ENCODE measurements around the gene AFF2.

Gene AFF2

DNA sequence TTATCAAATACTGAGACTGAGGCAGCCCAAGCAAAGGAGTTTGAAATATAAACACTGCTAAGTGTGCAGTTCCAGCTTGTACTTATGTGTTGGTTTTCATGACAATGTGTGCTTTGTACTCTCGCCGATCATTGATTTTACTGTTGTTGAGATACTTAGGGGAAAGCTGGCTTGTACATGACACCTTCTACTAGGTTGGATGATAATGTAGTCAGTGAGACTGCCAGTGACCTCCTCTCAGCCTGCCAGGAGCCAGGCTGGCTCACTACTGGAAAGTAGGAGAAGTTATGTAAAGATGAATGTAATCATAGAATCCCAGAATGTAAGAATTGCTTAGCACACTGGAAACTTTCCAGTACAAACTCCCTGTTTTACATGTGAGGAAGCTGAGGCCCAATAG is 132.0 kb downstream of the AFF2 start:
- Histone ChIP-seq H3K27ac (no peak overlapping the region), H3K4me3 (IDR thresholded peaks at IDR 0.05; ENCODE audit: insufficient read depth, low read depth, low read length) (no peak overlapping the region), H3K27me3 (ENCODE audit: insufficient read depth, low read depth) (no peaks in the 10 kb centered on the region), H3K4me1 (ENCODE audit: low read depth, poor library complexity, severe bottlenecking) (no peaks in the 10 kb centered on the region), H3K79me2 (ENCODE audit: insufficient read depth, low read depth) (no peaks in the 10 kb centered on the region), H2AFZ (ENCODE audit: low read depth) (no peak overlapping the region), H4K20me1 (ENCODE audit: insufficient read depth) (no peaks in the 10 kb centered on the region), H3K36me3 (ENCODE audit: insufficient read depth) (no peaks in the 10 kb centered on the region), H3K9ac (no peak overlapping the region), H3K4me2 (no peak overlapping the region)
- no peak for TF ChIP-seq CTCF (conservative IDR thresholded peaks at IDR 0.05; ENCODE audit: low read depth, low read length)

DNA sequence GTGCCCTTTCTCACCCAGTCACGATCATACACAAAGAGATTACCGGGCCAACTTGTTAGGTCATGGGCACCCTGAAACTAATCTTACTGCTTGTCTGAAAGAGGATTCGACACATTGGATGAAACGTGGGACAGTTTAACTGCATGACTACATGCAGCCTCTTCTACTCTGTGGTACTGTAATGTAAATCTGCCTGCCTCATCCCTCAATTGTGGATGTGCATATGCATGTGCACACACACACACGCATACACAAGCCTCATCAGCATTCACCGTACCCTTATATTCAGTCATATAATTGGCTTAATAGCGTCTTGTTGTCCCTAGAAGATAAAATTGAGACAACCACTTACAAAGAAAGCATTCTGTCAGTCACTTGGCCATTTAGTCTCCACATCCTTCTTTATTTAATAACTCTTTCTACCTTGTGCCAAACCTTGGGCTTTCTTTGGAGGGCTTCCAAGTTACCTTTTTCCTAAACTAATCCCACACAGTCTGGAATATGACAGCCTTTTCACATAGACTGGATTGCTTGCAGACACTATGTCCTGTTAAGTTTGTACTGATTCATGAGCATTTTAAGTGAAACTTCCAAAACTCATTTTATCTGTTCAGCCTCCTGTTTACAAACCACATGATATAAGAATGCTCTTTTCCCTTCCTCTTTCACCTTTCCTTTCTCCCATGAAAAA is 132.9 kb downstream of the AFF2 start:
- no peaks in the 10 kb centered on the region for H3K27me3 ChIP-seq (ENCODE audit: insufficient read depth, low read depth)
- no peak overlapping the region for H2AFZ ChIP-seq (ENCODE audit: low read depth)
- H3K9ac ChIP-seq, result no peak overlapping the region
- H3K36me3 ChIP-seq (ENCODE audit: insufficient read depth), result no peaks in the 10 kb centered on the region
- H3K4me3 ChIP-seq (IDR thresholded peaks at IDR 0.05; ENCODE audit: insufficient read depth, low read depth, low read length), result no peak overlapping the region
- H4K20me1 ChIP-seq (ENCODE audit: insufficient read depth), result no peaks in the 10 kb centered on the region
- no peak overlapping the region for H3K4me2 ChIP-seq
- no peaks in the 10 kb centered on the region for H3K4me1 ChIP-seq (ENCODE audit: low read depth, poor library complexity, severe bottlenecking)
- TF ChIP-seq CTCF (conservative IDR thresholded peaks at IDR 0.05; ENCODE audit: low read depth, low read length), result no peak
- no peak overlapping the region for H3K27ac ChIP-seq
- H3K79me2 ChIP-seq (ENCODE audit: insufficient read depth, low read depth), result no peaks in the 10 kb centered on the region

DNA sequence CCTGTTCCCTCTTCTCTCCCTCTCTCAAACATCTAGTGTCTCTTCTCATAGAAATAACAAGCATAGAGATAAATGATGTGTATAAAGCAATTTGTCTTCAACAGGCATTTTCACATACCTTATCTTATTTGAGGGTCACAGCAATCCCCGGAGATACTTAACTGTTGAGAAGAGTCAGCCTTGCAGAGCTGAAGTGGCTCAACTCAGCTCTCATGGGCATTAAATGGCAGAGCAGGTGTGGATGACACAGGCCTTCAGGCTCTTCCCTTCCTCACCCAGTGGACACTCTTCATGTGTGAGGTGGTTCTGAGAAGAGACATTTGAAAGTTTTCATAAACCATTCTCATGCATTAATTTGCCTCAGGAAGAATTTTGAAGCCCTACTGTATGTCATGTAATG is 134.2 kb downstream of the AFF2 start:
- Histone ChIP-seq H3K36me3 (ENCODE audit: insufficient read depth) (no peaks in the 10 kb centered on the region), H3K79me2 (ENCODE audit: insufficient read depth, low read depth) (no peaks in the 10 kb centered on the region), H2AFZ (ENCODE audit: low read depth) (no peak overlapping the region), H3K4me2 (no peak overlapping the region), H3K9ac (no peak overlapping the region), H3K4me3 (IDR thresholded peaks at IDR 0.05; ENCODE audit: insufficient read depth, low read depth, low read length) (no peak overlapping the region), H3K27me3 (ENCODE audit: insufficient read depth, low read depth) (no peaks in the 10 kb centered on the region), H4K20me1 (ENCODE audit: insufficient read depth) (no peaks in the 10 kb centered on the region), H3K4me1 (ENCODE audit: low read depth, poor library complexity, severe bottlenecking) (no peaks in the 10 kb centered on the region), H3K27ac (no peak overlapping the region)
- no peak for TF ChIP-seq CTCF (conservative IDR thresholded peaks at IDR 0.05; ENCODE audit: low read depth, low read length)

- Histone ChIP-seq H2AFZ (ENCODE audit: low read depth) (no peak overlapping the region), H3K79me2 (ENCODE audit: insufficient read depth, low read depth) (no peaks in the 10 kb centered on the region), H3K4me2 (no peak overlapping the region), H3K27ac (no peak overlapping the region), H3K4me1 (ENCODE audit: low read depth, poor library complexity, severe bottlenecking) (no peaks in the 10 kb centered on the region), H4K20me1 (ENCODE audit: insufficient read depth) (no peaks in the 10 kb centered on the region), H3K36me3 (ENCODE audit: insufficient read depth) (no peaks in the 10 kb centered on the region), H3K27me3 (ENCODE audit: insufficient read depth, low read depth) (no peaks in the 10 kb centered on the region), H3K9ac (no peak overlapping the region), H3K4me3 (IDR thresholded peaks at IDR 0.05; ENCODE audit: insufficient read depth, low read depth, low read length) (no peak overlapping the region)
- no peak for TF ChIP-seq CTCF (conservative IDR thresholded peaks at IDR 0.05; ENCODE audit: low read depth, low read length)
Measured at GRCh38 chrX:148643460-148643859, 143.0 kb downstream of the AFF2 start.
